Astrocyte (in vitro differentiated cells and primary cell): ENCODE measurements around the gene FAM81A.

ENCODE experiments used
- CTCF ChIP-seq: IDR thresholded peaks from 2 replicates; pipeline ENCODE4 v1.5.1; 2011; ENCODE audit warnings: low read depth, mild to moderate bottlenecking, inconsistent platforms, low read length, moderate library complexity; ENCODE audit not compliant: insufficient read depth
- EZH2 ChIP-seq: IDR thresholded peaks from 2 replicates; pipeline ENCODE4 v1.6.1; 2012; ENCODE audit warnings: mild to moderate bottlenecking, low read length, inconsistent platforms; ENCODE audit not compliant: insufficient read depth

DNA sequence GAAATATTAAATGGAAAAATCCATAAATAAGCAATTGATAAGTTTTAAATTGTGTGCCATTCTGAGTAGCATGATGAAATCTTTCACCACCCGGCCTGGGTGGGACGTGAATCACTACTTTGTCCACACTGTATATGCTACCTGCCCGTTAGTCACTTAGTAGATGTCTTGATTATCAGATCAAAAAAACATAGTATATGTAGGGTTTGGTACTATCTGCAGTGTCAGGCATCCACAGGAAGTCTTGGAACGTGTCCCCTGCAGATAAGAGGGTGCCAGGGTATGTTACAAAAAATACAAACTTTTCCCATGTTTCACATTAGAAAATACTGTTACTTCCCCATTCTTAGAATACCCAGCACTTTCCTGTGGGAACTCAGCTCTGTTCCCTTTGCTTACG is 35.2 kb downstream of the FAM81A start:
- no peak for TF ChIP-seq CTCF
- TF ChIP-seq EZH2 = no peak
